ENCODE results near the gene ST6GALNAC6.

DNA sequence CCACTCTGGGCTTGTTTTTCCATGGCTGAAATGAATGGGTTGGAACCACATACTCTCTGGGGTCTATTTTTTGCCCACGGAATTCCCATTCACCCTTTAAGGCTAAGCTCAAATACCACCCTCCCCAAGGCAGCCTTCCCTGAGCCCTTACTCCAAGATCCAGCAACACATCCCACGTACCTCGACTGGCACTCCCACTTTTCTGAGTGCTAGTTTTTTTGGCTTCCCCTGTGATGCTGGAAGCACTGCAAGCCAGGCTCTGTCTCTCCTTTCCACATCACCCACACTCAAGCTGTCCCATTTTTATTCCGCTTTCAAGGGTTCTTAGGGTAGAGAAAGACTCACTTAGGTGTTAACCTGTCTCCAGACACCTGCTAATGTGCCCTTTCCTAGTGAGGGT is 6.0 kb downstream of the ST6GALNAC6 start:
- TF ChIP-seq, protein P1, sequence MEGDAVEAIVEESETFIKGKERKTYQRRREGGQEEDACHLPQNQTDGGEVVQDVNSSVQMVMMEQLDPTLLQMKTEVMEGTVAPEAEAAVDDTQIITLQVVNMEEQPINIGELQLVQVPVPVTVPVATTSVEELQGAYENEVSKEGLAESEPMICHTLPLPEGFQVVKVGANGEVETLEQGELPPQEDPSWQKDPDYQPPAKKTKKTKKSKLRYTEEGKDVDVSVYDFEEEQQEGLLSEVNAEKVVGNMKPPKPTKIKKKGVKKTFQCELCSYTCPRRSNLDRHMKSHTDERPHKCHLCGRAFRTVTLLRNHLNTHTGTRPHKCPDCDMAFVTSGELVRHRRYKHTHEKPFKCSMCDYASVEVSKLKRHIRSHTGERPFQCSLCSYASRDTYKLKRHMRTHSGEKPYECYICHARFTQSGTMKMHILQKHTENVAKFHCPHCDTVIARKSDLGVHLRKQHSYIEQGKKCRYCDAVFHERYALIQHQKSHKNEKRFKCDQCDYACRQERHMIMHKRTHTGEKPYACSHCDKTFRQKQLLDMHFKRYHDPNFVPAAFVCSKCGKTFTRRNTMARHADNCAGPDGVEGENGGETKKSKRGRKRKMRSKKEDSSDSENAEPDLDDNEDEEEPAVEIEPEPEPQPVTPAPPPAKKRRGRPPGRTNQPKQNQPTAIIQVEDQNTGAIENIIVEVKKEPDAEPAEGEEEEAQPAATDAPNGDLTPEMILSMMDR (IDR thresholded peaks at IDR 0.05; ENCODE audit: low read depth, low read length), result no peak
- no peak for TF ChIP-seq POLR2A (IDR thresholded peaks at IDR 0.05; ENCODE audit: extremely low read depth, insufficient read length)
